SK-N-MC (cell line): ENCODE measurements around the gene CDKN2AIP.
"Not testable (repeated sequence)": the region's sequence is repeated elsewhere in the genome, so short reads cannot be mapped to it uniquely, and the experiment has no call there.

Experiments
- EZH2 ChIP-seq: fragments of 200-600 bp; sonication (generic); IDR thresholded peaks from one replicate; pipeline ENCODE4 v1.6.1; 2017; ENCODE audit warnings: antibody characterized with exemption
- FOXP2 ChIP-seq: optimal IDR thresholded peaks from 2 replicates; pipeline ENCODE3; 2011; ENCODE audit warnings: mild to moderate bottlenecking, moderate library complexity; ENCODE audit not compliant: insufficient read depth; ENCODE audit errors: extremely low read length, control extremely low read depth
- POLR2AphosphoS5 ChIP-seq: IDR thresholded peaks from 2 replicates; pipeline ENCODE4 v1.6.1; 2012; ENCODE audit warnings: mild to moderate bottlenecking, low read depth, low read length, borderline replicate concordance

DNA sequence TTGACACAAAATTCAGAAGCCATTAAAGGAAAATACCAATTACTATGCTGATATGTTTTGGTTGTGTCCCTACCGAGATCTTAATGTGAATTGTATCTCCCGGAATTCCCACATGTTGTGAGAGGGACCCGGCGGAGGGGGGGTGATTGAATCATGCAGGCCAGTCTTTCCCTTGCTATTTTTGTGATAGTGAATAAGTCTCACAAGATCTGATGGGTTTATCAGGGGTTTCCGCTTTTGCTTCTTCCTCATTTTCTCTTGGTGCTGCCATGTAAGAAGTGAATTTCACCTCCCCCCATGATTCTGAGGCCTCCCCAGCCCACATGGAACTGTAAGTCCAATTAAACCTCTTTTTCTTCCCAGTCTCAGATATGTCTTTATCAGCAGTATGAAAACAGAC is 21.4 kb downstream of the CDKN2AIP start:
- TF ChIP-seq POLR2AphosphoS5, EZH2, FOXP2: not testable (repeated sequence)
